SK-MEL-5 (cell line): ENCODE measurements around the gene ST6GAL2. TPM values are rescaled to one million over a fixed set of nuclear protein-coding genes. Genes with fewer than 3 reads are reported as not detected.

ENCODE experiments used
- DNase-seq: peaks from one replicate; pipeline ENCODE4 v3.0.0-alpha.2; 2016; ENCODE audit warnings: low read depth, low spot score
- in situ Hi-C: cut with HindIII; loops from 2 replicates; pipeline ENCODE4 v1.10.0; 2016; ENCODE audit warnings: low sequenced_read_pairs, high pct_unique_total_duplicates, low pct_unique_long_range_greater_than_20kb
- total RNA-seq: library from RNA; depleted of rRNA; stranded (reverse); fragments of >200 nt; shearing (Covaris generic); gene quantifications from 2 replicates; pipeline ENCODE4 v1.2.3, GENCODE V29; 2014

ST6GAL2 gene
- total RNA-seq, 1 experiment from 2014 or later = not detected

DNA sequence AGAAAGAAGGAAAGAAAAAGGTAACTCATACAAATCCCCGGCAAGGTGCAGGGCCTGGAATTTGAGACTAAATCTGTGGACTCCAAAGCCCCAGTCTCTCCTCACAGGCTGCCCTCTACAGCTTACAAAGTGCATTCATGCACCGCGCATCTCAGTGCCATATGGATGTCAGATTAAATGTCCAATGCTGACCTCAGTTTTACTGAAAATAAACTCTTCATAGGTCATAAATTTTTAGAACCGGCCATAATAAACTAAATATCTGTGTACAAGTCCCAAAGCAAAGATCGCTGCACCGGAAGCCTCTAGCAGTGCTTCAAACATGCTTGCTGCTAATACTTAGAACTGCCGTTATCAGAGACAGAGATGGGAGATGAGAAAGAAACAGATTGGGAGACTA lies 17.7 kb downstream of the ST6GAL2 start:
- in situ Hi-C loops = no loop called here
- DNase-seq = peak; percentile 29

DNA sequence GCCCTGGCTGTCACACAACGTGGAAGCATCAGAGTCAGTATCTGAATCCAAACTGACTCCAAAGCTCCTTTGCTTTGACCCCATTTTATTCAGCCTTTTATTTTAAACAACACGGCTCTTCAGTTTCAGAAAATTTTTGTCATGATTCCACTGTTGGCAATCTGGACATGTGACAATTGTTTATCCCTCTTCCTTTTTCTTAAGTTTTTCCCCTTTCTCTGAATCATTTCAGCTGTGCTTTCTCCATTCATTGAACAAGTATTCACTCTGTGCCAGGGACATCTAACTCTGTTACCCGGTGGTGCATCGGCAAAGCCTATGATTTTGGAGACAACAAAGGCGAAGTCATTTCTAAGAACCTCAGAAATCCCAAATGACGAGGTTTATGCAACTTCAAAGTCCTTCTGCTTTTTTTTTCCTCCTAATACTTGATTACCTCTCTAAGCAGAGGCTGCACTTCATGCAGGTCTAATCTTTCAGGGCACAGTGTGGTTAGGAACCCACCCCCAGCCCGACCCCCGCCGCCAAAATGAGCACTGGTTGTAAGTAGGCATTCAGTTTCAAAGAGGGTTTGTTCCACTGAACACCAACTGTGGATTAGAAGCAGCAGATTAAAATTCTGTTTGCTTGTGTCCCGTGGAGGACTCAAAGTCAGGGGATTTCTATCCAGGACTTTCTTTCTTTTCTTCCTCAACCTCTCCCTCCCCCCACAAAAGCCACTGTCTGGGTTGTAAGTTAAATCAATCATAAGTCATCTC lies 18.6 kb downstream of the ST6GAL2 start:
- DNase-seq = no peak
- in situ Hi-C loops = no loop called here

DNA sequence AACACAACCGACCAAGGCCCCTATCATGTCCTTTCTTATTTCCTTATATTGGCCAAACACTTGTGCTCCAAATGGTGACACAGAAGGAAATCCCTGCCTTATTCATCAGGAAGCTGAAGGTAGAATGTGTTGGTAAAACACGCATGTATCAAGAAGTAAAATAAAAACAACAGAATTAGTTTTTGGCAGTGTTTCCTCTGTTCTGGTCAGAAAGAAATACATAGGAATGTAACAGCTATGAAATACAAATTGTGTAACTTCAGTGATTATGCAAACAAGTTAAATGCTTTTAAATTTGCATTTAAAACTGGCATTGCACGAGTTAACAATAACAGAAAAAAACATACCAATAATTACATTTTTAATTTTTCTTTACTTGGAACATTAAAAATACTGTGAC lies 19.3 kb downstream of the ST6GAL2 start:
- DNase-seq = no peak
- in situ Hi-C loops = no loop called here

DNA sequence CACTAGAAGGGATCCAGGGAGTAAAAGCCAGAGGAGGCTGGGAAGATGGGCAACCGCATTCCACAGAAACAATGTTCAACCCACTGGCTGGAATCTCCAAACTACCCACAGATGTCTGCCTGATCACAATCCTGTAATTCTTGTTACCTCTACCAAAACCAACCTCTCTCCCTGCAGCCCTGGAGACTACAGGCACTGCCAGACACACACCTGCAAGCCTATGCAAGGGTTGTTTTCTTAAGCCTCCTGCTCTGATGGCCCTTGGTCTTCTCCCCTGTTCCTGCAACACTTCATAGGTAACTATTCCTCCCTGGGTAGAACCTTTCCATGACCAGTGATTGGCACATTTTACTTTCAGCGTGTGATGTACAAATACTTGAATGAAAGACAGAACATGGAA lies 21.9 kb downstream of the ST6GAL2 start:
- DNase-seq = no peak
- in situ Hi-C loops = no loop called here

DNA sequence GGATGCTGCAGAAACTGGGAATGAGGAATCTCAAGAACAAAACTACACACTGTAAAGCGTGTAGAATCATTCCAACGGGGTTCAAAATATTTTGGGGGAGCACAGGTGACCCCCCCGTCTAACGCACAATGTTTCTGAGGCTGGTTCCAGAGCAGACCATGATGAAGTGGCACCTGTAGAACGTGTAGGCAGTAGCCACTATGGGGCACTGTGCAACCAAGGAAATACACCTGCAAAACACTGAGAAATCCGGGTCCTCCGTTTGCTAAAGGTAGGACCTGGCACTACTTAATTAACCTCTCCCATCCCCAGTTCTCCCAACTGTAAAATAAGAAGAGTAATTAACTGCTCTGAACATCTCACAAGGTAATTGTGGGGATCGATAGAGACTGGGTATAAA lies 22.6 kb downstream of the ST6GAL2 start:
- peak; percentile 8 for DNase-seq
- in situ Hi-C loops = no loop called here

DNA sequence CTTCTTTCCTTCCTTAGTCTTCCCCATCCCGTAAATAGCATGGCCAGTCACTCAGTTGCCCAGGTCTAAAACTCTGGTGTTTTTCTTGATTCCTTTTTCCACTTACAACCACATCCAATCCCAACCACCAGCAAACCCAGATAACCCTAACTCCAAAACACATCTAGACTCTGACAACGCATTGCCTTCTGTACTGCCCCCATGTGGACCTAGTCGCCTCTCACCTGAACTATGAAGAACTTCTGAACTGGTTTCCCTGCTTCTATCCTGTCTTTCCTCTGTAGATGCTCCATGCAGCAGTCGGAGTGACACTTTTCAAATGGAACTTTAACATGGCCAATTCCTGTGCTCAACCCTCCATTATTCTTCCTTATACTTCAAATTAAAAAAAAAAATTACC lies 26.5 kb downstream of the ST6GAL2 start:
- in situ Hi-C loops = no loop called here
- DNase-seq = no peak

DNA sequence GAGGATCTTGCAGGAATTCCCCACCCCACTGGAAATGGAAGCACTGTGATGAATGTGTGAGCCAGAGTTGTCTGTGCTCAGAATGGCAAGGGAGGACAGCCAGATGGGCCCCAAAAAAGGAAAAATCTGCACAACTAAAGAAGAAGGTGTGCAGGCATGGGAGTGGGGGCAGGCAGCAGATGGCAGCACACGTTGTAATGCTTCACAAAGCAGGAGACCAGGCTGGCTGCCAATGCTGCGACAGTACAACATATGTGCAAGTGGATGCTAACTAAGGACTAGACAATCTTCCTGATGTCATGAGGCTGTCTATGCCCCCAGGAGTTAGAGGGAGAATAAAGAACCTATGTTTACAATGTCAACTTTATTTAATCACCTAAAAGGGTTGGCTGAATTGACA lies 27.2 kb downstream of the ST6GAL2 start:
- DNase-seq = no peak
- in situ Hi-C loops = no loop called here

DNA sequence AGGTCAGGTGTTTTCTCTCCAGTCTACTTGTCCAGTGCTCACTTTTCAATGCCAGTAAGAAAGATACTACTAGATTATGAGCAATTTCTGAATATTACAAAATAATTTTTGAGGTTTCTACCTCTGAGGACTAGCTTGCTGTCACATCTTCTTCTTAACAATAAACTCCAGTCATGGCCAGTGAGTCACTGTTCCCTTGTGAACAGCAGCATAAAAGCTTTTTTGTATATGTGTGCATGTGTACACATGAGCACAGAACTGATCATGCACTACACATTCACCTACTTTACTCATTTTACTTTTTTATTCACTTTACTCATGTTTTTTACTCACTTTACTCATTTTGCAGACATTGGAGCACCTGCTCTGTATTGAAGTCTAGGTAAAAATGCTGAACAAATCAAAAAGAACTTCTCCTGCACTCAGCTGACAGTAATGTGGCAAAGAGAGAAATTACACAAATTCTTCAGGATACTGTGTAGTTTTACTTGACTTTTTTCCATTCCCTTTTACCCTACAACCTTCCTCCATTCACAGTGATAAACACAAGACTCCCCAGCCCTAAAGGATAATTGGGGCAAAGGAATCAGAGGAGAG lies 28.0 kb downstream of the ST6GAL2 start:
- peak; percentile 4 for DNase-seq

DNA sequence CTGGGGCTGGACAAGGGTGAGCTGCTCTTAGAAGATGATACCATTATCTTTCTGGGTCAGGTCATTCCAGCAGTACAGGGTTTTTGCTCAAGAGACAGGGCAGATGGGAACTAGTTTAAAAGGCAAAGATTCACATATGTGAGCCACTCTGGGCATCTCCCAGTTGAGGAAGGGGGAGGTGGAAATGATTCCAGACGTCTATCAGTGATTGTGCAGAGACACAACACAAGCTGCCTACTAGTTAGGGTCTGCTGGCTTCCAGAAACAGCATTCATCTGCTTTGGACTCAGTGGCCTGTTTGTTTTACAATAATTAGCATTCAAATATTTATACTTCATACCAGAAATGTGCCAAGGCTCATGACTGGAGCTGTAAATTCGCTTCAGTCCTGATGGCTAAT lies 32.3 kb downstream of the ST6GAL2 start:
- no peak for DNase-seq
- in situ Hi-C loops = no loop called here

More for the DNA sequence above, 28.0 kb downstream of the ST6GAL2 start:
- in situ Hi-C loops = no loop called here

DNA sequence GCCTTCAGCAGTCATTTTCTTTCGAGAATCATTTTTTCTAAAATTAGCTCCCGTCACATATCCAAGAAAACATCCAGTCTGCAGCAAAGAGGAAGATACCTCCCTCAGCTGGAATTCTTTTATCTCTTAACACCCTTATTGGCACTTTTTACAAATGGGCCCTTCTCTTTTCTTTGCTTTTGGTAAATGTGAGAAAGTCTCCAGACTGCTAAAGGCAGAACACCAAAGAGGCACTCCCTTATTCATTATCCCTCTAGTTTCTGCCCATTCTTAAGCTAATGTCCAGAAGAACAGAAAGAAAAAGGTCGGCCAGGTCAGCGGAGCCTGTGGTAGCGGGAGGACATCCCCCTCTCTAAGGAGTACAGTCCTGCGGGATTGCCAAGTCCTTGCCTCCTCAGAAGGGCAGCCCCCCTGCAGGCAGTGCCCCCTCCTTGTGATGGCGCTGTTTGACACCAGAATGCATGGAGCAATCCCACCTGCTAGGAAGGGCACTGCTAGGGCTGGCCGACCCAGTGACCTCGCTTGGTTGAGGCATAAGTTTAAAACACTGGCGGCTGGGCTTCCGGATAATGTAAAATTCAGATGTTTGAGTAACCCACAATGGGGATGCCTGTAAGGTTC lies 34.0 kb downstream of the ST6GAL2 start:
- in situ Hi-C loops = no loop called here
- DNase-seq = no peak

DNA sequence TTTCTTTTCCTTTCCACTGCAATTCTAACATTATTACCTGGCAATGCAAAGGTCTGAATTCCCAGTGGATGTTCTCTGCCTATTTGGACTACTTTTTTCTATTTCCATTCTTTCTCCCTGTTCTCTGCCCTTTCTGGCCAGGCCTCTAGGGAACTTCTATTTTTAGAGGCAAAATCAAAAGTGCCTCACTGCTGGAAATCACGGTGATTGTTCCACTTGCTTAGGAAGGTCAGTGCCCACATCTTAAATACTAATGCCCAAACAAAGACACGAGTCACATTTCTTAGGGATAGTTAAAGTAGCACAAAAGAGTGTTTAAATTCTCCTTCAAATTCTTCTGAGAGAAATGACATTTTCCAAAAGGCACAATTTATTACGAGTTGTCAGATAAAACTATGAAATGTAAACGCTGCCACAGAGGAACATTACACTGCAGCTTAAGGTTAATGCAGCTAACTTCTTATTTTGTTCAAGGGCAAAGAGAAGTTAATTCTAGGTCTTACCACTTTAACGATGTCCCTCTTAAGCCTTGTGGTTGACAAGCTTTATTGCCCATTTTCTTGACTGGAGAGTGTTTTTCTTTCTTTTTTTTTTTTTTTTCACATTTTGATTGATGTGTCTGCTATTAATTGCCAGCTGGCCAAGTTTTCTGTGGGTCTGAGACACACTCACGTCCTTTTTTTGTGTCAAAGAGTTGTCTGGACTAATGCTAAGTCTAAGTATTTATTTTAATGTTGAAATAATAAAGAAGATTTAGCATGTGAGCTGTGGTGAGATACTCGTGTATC lies 34.7 kb downstream of the ST6GAL2 start:
- in situ Hi-C loops = no loop called here
- DNase-seq = no peak

DNA sequence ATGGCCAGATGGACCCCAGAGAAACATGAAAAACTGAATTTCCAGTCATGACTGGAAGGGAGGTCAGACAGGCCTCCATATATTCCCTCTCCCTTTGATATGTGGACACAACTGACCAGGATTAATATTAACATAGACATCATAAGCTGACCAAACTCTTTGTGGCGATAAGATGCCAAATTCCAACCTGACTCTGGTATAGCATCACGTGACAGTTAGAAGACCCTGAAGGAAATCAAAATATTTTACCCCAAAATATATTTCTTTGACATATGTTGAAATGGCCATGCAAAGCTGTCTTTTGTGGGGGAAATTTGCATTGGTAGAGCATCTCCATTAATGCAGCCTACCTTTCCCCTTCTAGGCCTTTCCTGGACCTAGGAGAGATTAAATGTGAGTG lies 36.7 kb downstream of the ST6GAL2 start:
- in situ Hi-C loops = no loop called here
- DNase-seq = no peak

DNA sequence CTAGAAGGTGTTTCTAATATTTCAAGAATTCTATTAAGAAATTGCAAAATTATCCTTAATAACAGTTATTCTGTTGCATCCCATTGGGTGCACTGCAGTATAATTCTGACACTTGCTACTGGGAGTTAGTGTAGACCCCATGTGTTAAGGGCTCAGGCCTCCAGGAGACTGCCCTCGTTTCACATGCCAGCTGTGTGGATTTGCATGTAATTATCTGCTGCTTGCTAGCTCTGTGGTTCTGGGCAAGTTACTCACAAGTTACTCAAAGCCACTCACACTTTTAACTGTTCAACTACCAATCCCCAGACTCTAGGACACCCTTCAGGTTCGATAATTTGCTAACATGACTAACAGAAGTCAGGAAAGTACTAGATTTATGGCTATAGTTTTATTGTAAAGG lies 38.6 kb downstream of the ST6GAL2 start:
- no peak for DNase-seq
- in situ Hi-C loops = no loop called here

DNA sequence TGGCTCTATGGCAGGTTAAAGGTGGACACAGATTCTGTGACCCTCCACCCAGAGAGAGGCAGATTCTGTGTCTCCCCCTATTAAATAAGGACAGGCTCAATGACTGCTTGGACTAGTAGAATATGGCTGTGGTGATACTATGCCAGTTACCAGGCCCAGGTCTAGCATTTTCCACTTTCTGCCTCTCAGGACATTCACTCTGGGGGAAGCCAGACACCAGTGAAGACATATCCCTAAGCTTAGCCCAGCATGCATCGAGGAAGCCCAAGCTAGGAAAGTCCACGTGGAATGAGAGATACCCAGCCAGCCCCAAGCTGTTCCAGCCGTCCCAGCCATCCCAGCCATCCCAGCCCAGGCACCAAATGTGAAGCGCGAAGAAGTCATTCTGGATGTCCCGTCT lies 40.3 kb downstream of the ST6GAL2 start:
- DNase-seq = no peak

DNA sequence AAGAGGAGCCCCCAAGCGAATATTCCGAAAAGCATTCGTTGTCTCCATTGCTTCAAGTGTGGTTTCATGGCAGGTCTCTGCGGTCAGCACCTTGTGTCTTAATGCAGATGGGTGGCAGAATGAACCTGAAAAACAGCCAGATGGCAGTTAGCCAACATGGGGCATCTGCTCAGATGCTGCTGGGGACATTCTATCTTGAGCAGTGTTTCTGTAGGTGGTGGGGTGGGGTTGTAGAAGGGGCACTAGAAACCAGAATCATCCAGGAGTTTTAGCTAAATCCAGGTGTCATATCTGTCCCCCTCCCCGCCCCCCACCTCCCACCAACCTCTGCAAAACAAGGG lies 42.1 kb downstream of the ST6GAL2 start:
- in situ Hi-C loops = no loop called here
- DNase-seq = no peak

More for the DNA sequence above, 40.3 kb downstream of the ST6GAL2 start:
- in situ Hi-C loops = no loop called here

DNA sequence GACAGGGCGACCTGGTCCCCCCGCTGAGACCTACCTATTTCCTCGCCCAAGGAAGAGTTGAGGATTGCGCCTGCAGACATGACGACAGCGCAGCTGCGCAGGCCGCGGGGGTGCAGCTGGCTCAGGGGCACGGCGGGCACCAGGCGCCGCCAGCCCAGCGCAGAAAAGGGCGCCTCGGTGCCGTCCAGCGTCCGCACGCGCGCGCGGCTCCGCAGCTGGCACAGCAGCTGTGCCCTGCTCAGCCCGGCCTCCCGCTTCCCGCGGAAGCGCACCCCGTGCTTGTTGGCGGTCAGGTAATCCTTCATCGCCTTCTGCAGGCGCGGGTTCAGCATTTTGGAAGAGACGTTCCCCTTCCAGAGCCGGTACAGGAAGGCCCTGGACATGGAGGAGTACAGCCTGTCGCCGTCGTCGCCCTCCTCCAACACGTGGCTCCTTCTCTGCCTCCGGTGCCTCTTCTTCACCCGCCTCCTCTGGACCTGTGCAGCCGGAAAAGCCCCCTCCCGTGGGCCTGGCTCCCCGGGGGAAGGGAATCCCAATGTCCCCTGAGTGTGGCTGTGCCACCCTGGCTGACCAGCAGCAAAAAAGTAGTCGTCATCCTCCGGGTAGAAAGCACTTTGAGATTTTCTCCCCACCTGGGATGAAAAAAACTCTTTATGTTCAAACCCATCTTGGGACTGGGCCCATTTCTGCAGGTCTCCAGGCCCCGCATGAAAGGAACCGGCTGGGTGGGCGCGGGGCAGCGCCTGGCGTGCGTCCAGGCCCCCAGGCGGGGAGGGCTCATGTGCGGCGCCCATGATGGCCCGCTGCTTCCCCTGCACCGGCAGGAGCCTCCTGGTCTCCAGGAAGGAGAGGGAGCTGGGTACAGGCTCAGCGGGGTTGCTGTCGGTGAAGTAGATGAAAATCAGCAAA lies 42.7 kb downstream of the ST6GAL2 start:
- in situ Hi-C loops = no loop called here
- no peak for DNase-seq

DNA sequence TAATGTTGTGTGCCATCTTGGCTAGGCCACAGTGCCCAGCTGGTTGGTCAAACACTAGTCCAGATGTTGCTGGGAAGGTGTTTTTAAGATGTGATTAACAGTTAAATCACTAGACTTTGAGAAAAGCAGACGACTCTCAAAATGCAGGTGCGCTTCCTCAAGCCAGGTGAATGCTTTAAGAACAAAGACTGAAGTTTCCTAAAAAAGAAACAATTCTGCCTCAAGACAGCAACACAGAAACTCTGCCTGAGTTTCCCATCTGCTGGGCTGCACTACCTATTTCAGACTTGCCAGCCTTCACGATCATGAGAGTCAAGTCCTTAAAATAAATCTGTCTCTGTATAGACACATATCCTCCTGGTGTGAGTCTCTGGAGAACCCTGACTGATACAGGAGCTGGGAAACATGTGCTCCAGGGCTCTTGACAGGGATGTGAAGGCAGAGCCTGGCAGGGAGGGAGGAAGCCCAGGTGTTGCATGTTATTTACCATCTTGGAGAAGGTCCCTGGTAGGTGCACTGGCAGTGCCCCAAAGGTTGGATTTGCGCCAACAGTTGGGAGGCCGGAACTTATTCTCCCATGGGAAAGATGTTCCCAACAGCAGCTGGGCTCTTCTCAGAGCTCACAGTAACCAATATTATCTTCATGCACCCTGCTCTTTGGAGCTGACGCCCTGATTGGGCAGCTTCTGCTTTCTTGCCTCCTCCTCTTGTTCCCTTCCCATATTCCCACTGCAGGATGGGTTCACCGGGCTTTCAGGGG lies 43.9 kb downstream of the ST6GAL2 start:
- in situ Hi-C loops = no loop called here
- no peak for DNase-seq
